Measurements from ENCODE around the gene GALNT2.

Gene GALNT2

DNA sequence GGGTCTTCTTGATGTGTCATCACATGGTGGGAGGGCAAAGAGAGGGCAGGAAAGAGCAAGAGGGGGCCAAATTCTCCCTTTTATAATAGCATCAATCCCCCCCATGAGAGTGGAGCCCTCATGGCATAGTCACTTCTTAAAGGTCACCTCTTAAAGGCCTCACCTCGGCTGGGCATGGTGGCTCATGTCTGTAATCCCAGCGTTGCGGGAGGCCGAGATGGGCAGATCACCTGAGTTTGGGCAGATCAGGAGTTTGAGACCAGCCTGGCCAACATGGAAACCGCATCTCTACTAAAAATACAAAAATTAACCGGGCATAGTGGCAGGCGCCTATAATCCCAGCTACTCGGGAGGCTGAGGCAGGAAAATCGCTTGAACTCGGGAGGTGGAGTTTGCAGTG lies 189.0 kb downstream of the GALNT2 start:
- Histone ChIP-seq H4K20me1 (ENCODE audit: low read depth, low read length) (no peaks in the 10 kb centered on the region), H3K27me3 (ENCODE audit: low read length) (no peaks in the 10 kb centered on the region), H3K4me2 (ENCODE audit: low read depth, low read length, poor library complexity, severe bottlenecking) (no peak overlapping the region), H3K79me2 (ENCODE audit: insufficient read depth, low read length) (no peaks in the 10 kb centered on the region), H3K9ac (ENCODE audit: low read length) (no peak overlapping the region), H2AFZ (ENCODE audit: low read depth, low read length, severe bottlenecking) (no peak overlapping the region), H3F3A (ENCODE audit: insufficient read depth) (no peaks in the 10 kb centered on the region), H3K9me3 (ENCODE audit: insufficient read depth, low read length) (no peaks in the 10 kb centered on the region), H3K27ac (ENCODE audit: low read depth, low read length) (no peak overlapping the region), H3K4me3 (ENCODE audit: insufficient read depth, low read length, poor library complexity, severe bottlenecking) (no peak overlapping the region), H3K9me2 (replicated peaks; ENCODE audit: insufficient read depth, low read length) (no peaks in the 10 kb centered on the region), H3K36me3 (ENCODE audit: low read length) (no peaks in the 10 kb centered on the region)
- TF ChIP-seq EZH2phosphoT487 (conservative IDR thresholded peaks at IDR 0.05; ENCODE audit: low read length): no peak

GRCh38 chr1:230256896-230257295 lies 189.9 kb downstream of the GALNT2 start:
- Histone ChIP-seq H2AFZ (ENCODE audit: low read depth, low read length, severe bottlenecking) (no peak overlapping the region), H3K9ac (ENCODE audit: low read length) (no peak overlapping the region), H3K9me3 (ENCODE audit: insufficient read depth, low read length) (no peaks in the 10 kb centered on the region), H3K4me2 (ENCODE audit: low read depth, low read length, poor library complexity, severe bottlenecking) (no peak overlapping the region), H4K20me1 (ENCODE audit: low read depth, low read length) (no peaks in the 10 kb centered on the region), H3K79me2 (ENCODE audit: insufficient read depth, low read length) (no peaks in the 10 kb centered on the region), H3F3A (ENCODE audit: insufficient read depth) (no peaks in the 10 kb centered on the region), H3K4me3 (ENCODE audit: insufficient read depth, low read length, poor library complexity, severe bottlenecking) (no peak overlapping the region), H3K27me3 (ENCODE audit: low read length) (no peaks in the 10 kb centered on the region), H3K36me3 (ENCODE audit: low read length) (no peaks in the 10 kb centered on the region), H3K27ac (ENCODE audit: low read depth, low read length) (no peak overlapping the region), H3K9me2 (replicated peaks; ENCODE audit: insufficient read depth, low read length) (no peaks in the 10 kb centered on the region)
- TF ChIP-seq, protein P1, sequence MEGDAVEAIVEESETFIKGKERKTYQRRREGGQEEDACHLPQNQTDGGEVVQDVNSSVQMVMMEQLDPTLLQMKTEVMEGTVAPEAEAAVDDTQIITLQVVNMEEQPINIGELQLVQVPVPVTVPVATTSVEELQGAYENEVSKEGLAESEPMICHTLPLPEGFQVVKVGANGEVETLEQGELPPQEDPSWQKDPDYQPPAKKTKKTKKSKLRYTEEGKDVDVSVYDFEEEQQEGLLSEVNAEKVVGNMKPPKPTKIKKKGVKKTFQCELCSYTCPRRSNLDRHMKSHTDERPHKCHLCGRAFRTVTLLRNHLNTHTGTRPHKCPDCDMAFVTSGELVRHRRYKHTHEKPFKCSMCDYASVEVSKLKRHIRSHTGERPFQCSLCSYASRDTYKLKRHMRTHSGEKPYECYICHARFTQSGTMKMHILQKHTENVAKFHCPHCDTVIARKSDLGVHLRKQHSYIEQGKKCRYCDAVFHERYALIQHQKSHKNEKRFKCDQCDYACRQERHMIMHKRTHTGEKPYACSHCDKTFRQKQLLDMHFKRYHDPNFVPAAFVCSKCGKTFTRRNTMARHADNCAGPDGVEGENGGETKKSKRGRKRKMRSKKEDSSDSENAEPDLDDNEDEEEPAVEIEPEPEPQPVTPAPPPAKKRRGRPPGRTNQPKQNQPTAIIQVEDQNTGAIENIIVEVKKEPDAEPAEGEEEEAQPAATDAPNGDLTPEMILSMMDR (IDR thresholded peaks at IDR 0.05; ENCODE audit: insufficient read depth, low read length, poor library complexity, severe bottlenecking): no peak
- TF ChIP-seq EZH2phosphoT487 (conservative IDR thresholded peaks at IDR 0.05; ENCODE audit: low read length): no peak

DNA sequence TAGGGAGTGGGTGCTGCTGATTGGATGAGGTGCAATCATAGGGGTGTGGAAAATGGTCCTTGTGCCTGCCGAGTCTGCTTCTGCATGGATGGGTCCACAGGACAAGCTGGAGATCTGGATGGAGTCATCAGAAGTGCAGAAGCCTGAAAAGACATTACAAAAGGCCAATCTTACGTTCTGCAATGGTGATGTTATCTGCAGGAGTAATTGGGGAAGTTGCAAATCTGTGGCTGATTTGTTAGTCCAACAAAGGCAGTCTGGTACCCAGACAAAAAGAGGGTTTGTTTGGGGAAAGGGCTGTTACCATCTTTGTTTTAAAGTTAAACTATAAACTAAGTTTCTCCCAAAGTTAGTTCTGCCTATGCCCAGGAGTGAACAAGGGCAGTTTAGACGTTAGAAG lies 192.6 kb downstream of the GALNT2 start:
- Histone ChIP-seq H3K27me3 (ENCODE audit: low read length) (no peaks in the 10 kb centered on the region), H3F3A (ENCODE audit: insufficient read depth) (no peaks in the 10 kb centered on the region), H3K4me3 (ENCODE audit: insufficient read depth, low read length, poor library complexity, severe bottlenecking) (no peak overlapping the region), H3K36me3 (ENCODE audit: low read length) (no peaks in the 10 kb centered on the region), H3K79me2 (ENCODE audit: insufficient read depth, low read length) (no peaks in the 10 kb centered on the region), H3K27ac (ENCODE audit: low read depth, low read length) (no peak overlapping the region), H3K4me2 (ENCODE audit: low read depth, low read length, poor library complexity, severe bottlenecking) (no peak overlapping the region), H3K9me2 (replicated peaks; ENCODE audit: insufficient read depth, low read length) (no peaks in the 10 kb centered on the region), H3K9me3 (ENCODE audit: insufficient read depth, low read length) (no peaks in the 10 kb centered on the region), H2AFZ (ENCODE audit: low read depth, low read length, severe bottlenecking) (no peak overlapping the region), H3K9ac (ENCODE audit: low read length) (no peak overlapping the region), H4K20me1 (ENCODE audit: low read depth, low read length) (no peaks in the 10 kb centered on the region)
- TF ChIP-seq, protein P1 (IDR thresholded peaks at IDR 0.05; ENCODE audit: insufficient read depth, low read length, poor library complexity, severe bottlenecking): no peak
- no peak for TF ChIP-seq EZH2phosphoT487 (conservative IDR thresholded peaks at IDR 0.05; ENCODE audit: low read length)

DNA sequence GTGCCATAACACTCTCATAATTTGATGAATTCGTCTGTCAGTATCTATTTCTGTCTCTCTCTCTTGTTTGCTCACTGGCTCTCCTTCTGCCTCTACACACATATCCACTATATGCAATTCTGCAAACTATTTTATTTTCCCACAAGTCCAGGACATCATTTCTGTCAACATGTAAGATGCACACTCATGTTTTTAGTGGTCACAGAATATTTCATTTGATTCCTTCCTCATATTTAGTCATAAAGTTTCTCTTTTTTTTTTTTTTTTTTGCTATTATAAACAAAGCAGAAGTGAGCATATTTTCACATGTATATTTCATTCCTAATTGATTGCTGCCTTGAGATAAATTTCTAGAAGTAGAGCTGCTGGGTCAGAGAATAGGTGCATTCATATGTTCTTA lies 193.8 kb downstream of the GALNT2 start:
- no peaks in the 10 kb centered on the region for H3K36me3 ChIP-seq (ENCODE audit: low read length)
- no peak overlapping the region for H2AFZ ChIP-seq (ENCODE audit: low read depth, low read length, severe bottlenecking)
- H3K79me2 ChIP-seq (ENCODE audit: insufficient read depth, low read length): no peaks in the 10 kb centered on the region
- no peak overlapping the region for H3K4me2 ChIP-seq (ENCODE audit: low read depth, low read length, poor library complexity, severe bottlenecking)
- no peak overlapping the region for H3K9ac ChIP-seq (ENCODE audit: low read length)
- TF ChIP-seq, protein P1 (IDR thresholded peaks at IDR 0.05; ENCODE audit: insufficient read depth, low read length, poor library complexity, severe bottlenecking): no peak
- no peak for TF ChIP-seq EZH2phosphoT487 (conservative IDR thresholded peaks at IDR 0.05; ENCODE audit: low read length)
- H3K9me3 ChIP-seq (ENCODE audit: insufficient read depth, low read length): no peaks in the 10 kb centered on the region
- H3K9me2 ChIP-seq (replicated peaks; ENCODE audit: insufficient read depth, low read length): no peaks in the 10 kb centered on the region
- no peaks in the 10 kb centered on the region for H4K20me1 ChIP-seq (ENCODE audit: low read depth, low read length)
- no peak overlapping the region for H3K4me3 ChIP-seq (ENCODE audit: insufficient read depth, low read length, poor library complexity, severe bottlenecking)
- H3K27me3 ChIP-seq (ENCODE audit: low read length): no peaks in the 10 kb centered on the region
- H3K27ac ChIP-seq (ENCODE audit: low read depth, low read length): no peak overlapping the region
- no peaks in the 10 kb centered on the region for H3F3A ChIP-seq (ENCODE audit: insufficient read depth)
